ENCODE measurements around the gene SND1.

- TF ChIP-seq CTCF (IDR thresholded peaks at IDR 0.05) (no peak), POLR2A (IDR thresholded peaks at IDR 0.05) (no peak)
These were observed 291.8 kb downstream of the SND1 start for GRCh38 chr7:127943541-127944521.

Data from body of pancreas (tissue), 4 donors.